B cell (primary cell): ENCODE data around the gene LRRC49. TPM values are rescaled to one million over a fixed set of nuclear protein-coding genes. Genes with fewer than 3 reads are reported as not detected.

Source experiments
- ATAC-seq: fragments of 200-7000 bp; cut with Tn5 transposase; one replicate; pipeline ENCODE4 v1.10.0; 2021; ENCODE audit warnings: low read depth, mild to moderate bottlenecking, moderate number of reproducible peaks, moderate library complexity
- CTCF ChIA-PET: fragments of 350-600 bp; sonication (Branson Sonifier 250); formaldehyde crosslinking; loops from one replicate; lab custom pipeline; 2021; ENCODE audit warnings: antibody characterized with exemption, inconsistent platforms; lab: Charles Lee
- POLR2A ChIA-PET: fragments of 350-600 bp; sonication (Branson Sonifier 250); formaldehyde crosslinking; loops from one replicate; lab custom pipeline; 2021; ENCODE audit warnings: antibody characterized with exemption; lab: Charles Lee
- DNase-seq: peaks from one replicate; pipeline ENCODE4 v3.0.0; 2013
- H2AFZ ChIP-seq: 2 replicates; pipeline ENCODE4 v1.6.1; 2012; ENCODE audit warnings: mild to moderate bottlenecking, low read depth, low read length; ENCODE audit not compliant: insufficient read depth, poor library complexity, severe bottlenecking
- H3K27ac ChIP-seq, 2 donors: 1 replicate in 1 of 2; 2 replicates in 1 of 2; pipeline ENCODE4 v1.5.1; 2012 to 2013; ENCODE audit warnings: low read length in 2 of 2, mild to moderate bottlenecking in 2 of 2, moderate library complexity in 1 of 2
- H3K27me3 ChIP-seq, 4 experiments: fragments of 200-600 bp in 1 of 4; sonication (generic) in 1 of 4; replicated peaks in 1 of 4; 1 replicate in 2 of 4; 2 replicates in 2 of 4; pipeline versions ENCODE4 v1.6.1 to v1.7.0; 2013 to 2016; ENCODE audit warnings: low read length in 3 of 4, mild to moderate bottlenecking in 2 of 4, mixed read lengths in 1 of 4, moderate library complexity in 1 of 4; ENCODE audit not compliant: insufficient read depth in 4 of 4, control insufficient read depth in 3 of 4; ENCODE audit errors: control extremely low read depth in 1 of 4
- H3K36me3 ChIP-seq, 2 experiments: replicated peaks in 1 of 2; 1 replicate in 1 of 2; 2 replicates in 1 of 2; pipeline versions ENCODE4 v1.6.1 to v1.7.1; 2013; ENCODE audit warnings: low read length in 1 of 2; ENCODE audit not compliant: insufficient read depth in 2 of 2, control insufficient read depth in 1 of 2; ENCODE audit errors: control extremely low read depth in 1 of 2, extremely low read depth in 1 of 2
- H3K4me1 ChIP-seq, 2 donors: fragments of 200-600 bp in 1 of 2; sonication (generic) in 1 of 2; 1 replicate in 1 of 2; 2 replicates in 1 of 2; pipeline versions ENCODE4 v1.5.1 to v1.6.1; 2013 to 2017; ENCODE audit warnings: low read length in 2 of 2; ENCODE audit not compliant: control insufficient read depth in 2 of 2, insufficient read depth in 2 of 2
- H3K4me2 ChIP-seq: replicated peaks from 2 replicates; pipeline ENCODE3; 2012; ENCODE audit warnings: mild to moderate bottlenecking, low read depth, low read length; ENCODE audit not compliant: poor library complexity, severe bottlenecking
- H3K4me3 ChIP-seq, 5 experiments: fragments of 200-600 bp in 1 of 5; sonication (generic) in 1 of 5; 1 replicate in 3 of 5; 2 replicates in 2 of 5; pipeline versions ENCODE4 v1.5.1 to v1.7.0; 2011 to 2016; ENCODE audit warnings: low read length in 4 of 5, mild to moderate bottlenecking in 4 of 5, low read depth in 2 of 5, control low read depth in 1 of 5, moderate library complexity in 1 of 5; ENCODE audit not compliant: insufficient read depth in 1 of 5; ENCODE audit errors: control extremely low read depth in 1 of 5, extremely low read depth in 1 of 5
- H3K79me2 ChIP-seq: fragments of 200-600 bp; sonication (generic); one replicate; pipeline ENCODE4 v1.6.0; 2016; ENCODE audit warnings: low read length; ENCODE audit not compliant: control insufficient read depth, insufficient read depth
- H3K9ac ChIP-seq: fragments of 200-600 bp; sonication (generic); 2 replicates; pipeline ENCODE4 v1.6.1; 2017; ENCODE audit warnings: mild to moderate bottlenecking, low read length, moderate library complexity
- H3K9me3 ChIP-seq, 3 donors: one replicate each; pipeline versions ENCODE4 v1.6.1 to v1.7.1; 2013; ENCODE audit warnings: low read length in 2 of 3; ENCODE audit not compliant: control insufficient read depth in 2 of 3, insufficient read depth in 1 of 3; ENCODE audit errors: control extremely low read depth in 1 of 3
- H4K20me1 ChIP-seq: 2 replicates; pipeline ENCODE4 v1.6.0; 2012; ENCODE audit warnings: mild to moderate bottlenecking, low read length; ENCODE audit not compliant: insufficient read depth, control insufficient read depth, poor library complexity, severe bottlenecking
- H3K27ac Mint-ChIP-seq: one replicate; pipeline ENCODE4 v1.8.0; 2021; ENCODE audit warnings: mixed read lengths
- H3K27me3 Mint-ChIP-seq: one replicate; pipeline ENCODE4 v1.8.0; 2021; ENCODE audit warnings: mixed read lengths
- H3K4me1 Mint-ChIP-seq: one replicate; pipeline ENCODE4 v1.8.0; 2021; ENCODE audit warnings: mixed read lengths
- H3K4me3 Mint-ChIP-seq: one replicate; pipeline ENCODE4 v1.8.0; 2021; ENCODE audit warnings: mixed read lengths
- H3K9me3 Mint-ChIP-seq: one replicate; pipeline ENCODE4 v1.8.0; 2022; ENCODE audit warnings: mixed read lengths; ENCODE audit not compliant: insufficient read depth
- CTCF ChIP-seq: fragments of 200-600 bp; IDR thresholded peaks from one replicate; pipeline ENCODE4 v1.8.0; 2022; ENCODE audit warnings: antibody characterized with exemption, mild to moderate bottlenecking
- EZH2 ChIP-seq: IDR thresholded peaks from 2 replicates; pipeline ENCODE4 v1.6.1; 2012; ENCODE audit warnings: borderline replicate concordance, low read depth, mild to moderate bottlenecking, moderate library complexity, low read length; ENCODE audit not compliant: insufficient read depth, poor library complexity, severe bottlenecking
- WGBS: methylation state at CpG from one replicate; pipeline ENCODE4 v1.1.5; 2013; ENCODE audit warnings: missing lambda C conversion rate; ENCODE audit not compliant: insufficient coverage; 5-methylcytosine and 5-hydroxymethylcytosine counted together
- intact Hi-C: fragments of 100-400 bp; cut with micrococcal nuclease; formaldehyde crosslinking; loops from one replicate; pipeline ENCODE4 v1.10.0; 2022
- polyA plus RNA-seq: library from polyadenylated mRNA; depleted of rRNA; stranded (reverse); fragments of >200 nt; gene quantifications from 2 replicates; pipeline ENCODE4 v1.2.3, GENCODE V29; 2012
- total RNA-seq, 2 donors: library from RNA; stranded (reverse); fragments of 120-200 nt in 1 of 2; gene quantifications; 1 replicate in 1 of 2; 2 replicates in 1 of 2; pipeline versions ENCODE4 v1.2.3 to v1.2.4, GENCODE V29; 2013 to 2022

Gene LRRC49
- total and polyA plus RNA-seq, 2 donors (not counting 1 experiment from before 2014, with no cell fraction given) = 0.22 to 1.4 TPM

GRCh38 chr15:71082803-71083202, 190.2 kb downstream of the LRRC49 start:
- H3K27me3 Mint-ChIP-seq = peaks cover 31% of the 10 kb centered on the region
- peaks cover 5% of the 10 kb centered on the region for H3K9me3 Mint-ChIP-seq
- ATAC-seq (no peak), DNase-seq (no peak)
- Histone ChIP-seq H3K27ac (no peak overlapping the region), H3K79me2 (no peaks in the 10 kb centered on the region), H3K27me3 (no peaks in the 10 kb centered on the region), H3K9me3 (no peaks in the 10 kb centered on the region), H3K36me3 (no peaks in the 10 kb centered on the region), H4K20me1 (no peaks in the 10 kb centered on the region), H3K4me1 (no peaks in the 10 kb centered on the region), H2AFZ (no peak overlapping the region), H3K4me3 (no peak overlapping the region), H3K4me2 (no peak overlapping the region), H3K9ac (no peak overlapping the region)
- H3K4me3 Mint-ChIP-seq = no peak overlapping the region
- H3K4me1 Mint-ChIP-seq = no peaks in the 10 kb centered on the region
- TF ChIP-seq CTCF = no peak
- TF ChIP-seq EZH2 = no peak
- ChIA-PET CTCF (no interaction called here), POLR2A (no interaction called here)
- intact Hi-C loops = no loop called here
- no peak overlapping the region for H3K27ac Mint-ChIP-seq
- 89% methylated on average over 3 of the region's 5 CpGs for WGBS

- no peak overlapping the region for H3K4me3 Mint-ChIP-seq
- H3K9ac ChIP-seq = no peak overlapping the region
- H2AFZ ChIP-seq = no peak overlapping the region
- no peak for TF ChIP-seq CTCF
- no peak for TF ChIP-seq EZH2
- H3K36me3 ChIP-seq = no peaks in the 10 kb centered on the region
- no peak overlapping the region for H3K4me2 ChIP-seq
- H4K20me1 ChIP-seq = no peaks in the 10 kb centered on the region
- H3K27me3 Mint-ChIP-seq = peaks cover 31% of the 10 kb centered on the region
- H3K27me3 ChIP-seq = no peaks in the 10 kb centered on the region
- intact Hi-C loops = no loop called here
- H3K9me3 ChIP-seq = no peaks in the 10 kb centered on the region
- POLR2A ChIA-PET = no interaction called here
- H3K79me2 ChIP-seq = no peaks in the 10 kb centered on the region
- H3K4me3 ChIP-seq = no peak overlapping the region
- peaks cover 5% of the 10 kb centered on the region for H3K9me3 Mint-ChIP-seq
- no peak overlapping the region for H3K27ac Mint-ChIP-seq
- CTCF ChIA-PET = no interaction called here
- ATAC-seq (no peak), DNase-seq (no peak)
- H3K27ac ChIP-seq = no peak overlapping the region
- no peaks in the 10 kb centered on the region for H3K4me1 ChIP-seq
- 71% methylated on average over 2 of the region's 5 CpGs for WGBS
- no peaks in the 10 kb centered on the region for H3K4me1 Mint-ChIP-seq
Observed at GRCh38 chr15:71083349-71083748, 190.7 kb downstream of the LRRC49 start.
